Activated CD4-positive, alpha-beta T cell treated with anti-CD3 and anti-CD28 coated beads, Interleukin-2, Interleukin-6, amounts not matched to agents 100 ng/mL and 50 ng/mL, durations not matched to agents 16 hours and 8 hours (primary cell): ENCODE data around the gene NNT.
"Not testable (repeated sequence)": the region's sequence is repeated elsewhere in the genome, so short reads cannot be mapped to it uniquely, and the experiment has no call there.

ENCODE experiments used
- DNase-seq: peaks from one replicate; pipeline ENCODE4 v3.0.0-alpha.2; 2020

NNT gene

DNA sequence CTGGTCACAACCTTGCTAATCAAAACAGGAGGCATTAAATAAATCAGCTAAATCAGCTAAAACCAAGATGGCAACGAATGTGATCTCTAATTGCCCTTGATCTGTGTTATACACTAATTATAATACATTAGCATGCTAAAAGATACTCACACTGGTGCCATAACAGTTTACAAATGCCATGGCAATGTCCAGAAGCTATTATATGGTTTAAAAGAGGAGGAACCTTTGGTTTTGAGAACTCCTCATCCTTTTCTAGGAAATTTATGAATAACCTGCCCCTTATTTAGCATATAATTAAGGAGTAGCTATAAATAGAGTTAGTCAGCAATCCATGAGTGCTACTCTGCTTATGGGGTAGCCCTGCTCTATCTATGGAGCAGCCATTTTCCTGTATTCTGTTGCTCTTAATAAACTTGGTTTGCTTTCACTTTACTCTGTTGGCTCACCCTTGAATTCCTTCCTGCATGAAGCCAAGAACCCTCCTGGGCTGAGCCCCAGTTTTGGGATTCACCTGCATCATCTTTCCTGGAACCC, 18.7 kb upstream of the NNT start:
- DNase-seq = no peak

DNA sequence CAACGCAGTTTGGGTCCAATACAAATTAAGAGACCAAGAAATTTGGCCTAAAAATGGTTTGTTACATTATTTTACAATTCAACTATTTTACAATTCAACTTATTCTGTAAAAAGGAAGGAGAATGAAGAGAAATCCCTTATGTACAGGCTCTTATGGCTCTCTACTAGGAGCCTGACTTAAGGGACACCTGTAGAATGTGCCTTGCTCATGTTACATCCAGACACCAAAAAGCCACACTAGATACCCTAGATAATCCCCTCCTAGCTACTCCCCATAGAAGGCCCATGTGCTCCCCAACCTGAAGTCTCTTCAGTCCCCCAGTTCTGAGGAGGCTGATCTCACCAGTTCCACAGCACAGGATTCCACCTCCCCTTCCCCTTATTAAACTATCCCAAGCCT, 14.1 kb upstream of the NNT start:
- no peak for DNase-seq

DNA sequence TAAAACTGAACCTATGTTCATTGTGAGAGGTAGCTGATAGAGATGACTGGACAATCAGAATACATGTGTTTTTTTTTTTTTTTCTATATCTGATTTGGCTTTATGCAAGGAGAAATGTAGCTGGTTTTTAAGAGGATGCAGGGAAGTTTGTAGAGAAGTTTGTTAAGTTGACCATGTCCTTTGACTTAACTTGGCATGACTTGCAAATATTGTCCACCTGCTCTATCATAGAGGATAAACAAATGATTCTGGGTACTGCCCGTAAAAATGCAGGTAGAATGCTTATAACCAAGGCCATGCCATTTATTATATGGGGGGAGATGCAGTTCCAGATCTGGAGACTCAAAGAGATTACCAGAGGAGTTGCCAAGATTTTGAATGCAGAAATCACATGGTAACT, 13.7 kb upstream of the NNT start:
- no peak for DNase-seq

DNA sequence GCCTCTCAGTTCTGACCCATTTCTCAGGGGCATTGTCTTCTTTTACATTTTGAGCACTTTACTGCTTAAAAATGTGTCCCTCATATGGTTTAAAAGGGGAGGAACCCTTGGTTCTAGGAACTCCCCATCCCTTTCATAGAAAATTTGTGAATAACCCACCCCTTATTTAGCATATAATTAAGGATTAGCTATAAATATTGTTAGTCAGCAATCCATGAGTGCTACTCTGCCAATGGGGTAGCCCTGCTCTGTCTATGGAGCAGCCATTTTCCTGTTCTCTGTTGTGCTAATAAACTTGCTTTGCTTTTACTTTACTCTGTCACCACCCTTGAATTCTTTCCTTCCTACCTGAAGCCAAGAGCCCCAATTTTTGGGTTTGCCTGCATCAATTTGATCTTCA, 12.3 kb upstream of the NNT start:
- no peak for DNase-seq

- DNase-seq = no peak
Observed at GRCh38 chr5:43592363-43592762, 10.6 kb upstream of the NNT start.

DNA sequence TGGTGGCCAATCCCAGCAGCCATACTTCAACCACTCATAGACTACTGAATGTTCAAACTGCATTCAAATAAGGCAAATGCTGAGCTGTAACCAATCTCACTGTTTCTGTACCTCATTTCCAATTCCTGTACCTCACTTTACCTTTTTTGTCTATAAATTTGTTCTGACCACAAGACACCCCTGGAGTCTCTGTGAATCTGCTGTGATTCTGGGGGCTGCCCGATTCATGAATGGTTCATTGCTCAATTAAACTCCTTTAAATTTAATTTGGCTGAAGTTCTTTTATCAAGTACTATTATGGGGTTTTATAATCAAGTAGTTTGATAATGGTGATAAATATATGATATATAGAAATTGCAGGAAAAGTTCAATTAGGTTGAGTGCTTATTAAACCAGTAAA, 4.1 kb upstream of the NNT start:
- not testable (repeated sequence) for DNase-seq

DNA sequence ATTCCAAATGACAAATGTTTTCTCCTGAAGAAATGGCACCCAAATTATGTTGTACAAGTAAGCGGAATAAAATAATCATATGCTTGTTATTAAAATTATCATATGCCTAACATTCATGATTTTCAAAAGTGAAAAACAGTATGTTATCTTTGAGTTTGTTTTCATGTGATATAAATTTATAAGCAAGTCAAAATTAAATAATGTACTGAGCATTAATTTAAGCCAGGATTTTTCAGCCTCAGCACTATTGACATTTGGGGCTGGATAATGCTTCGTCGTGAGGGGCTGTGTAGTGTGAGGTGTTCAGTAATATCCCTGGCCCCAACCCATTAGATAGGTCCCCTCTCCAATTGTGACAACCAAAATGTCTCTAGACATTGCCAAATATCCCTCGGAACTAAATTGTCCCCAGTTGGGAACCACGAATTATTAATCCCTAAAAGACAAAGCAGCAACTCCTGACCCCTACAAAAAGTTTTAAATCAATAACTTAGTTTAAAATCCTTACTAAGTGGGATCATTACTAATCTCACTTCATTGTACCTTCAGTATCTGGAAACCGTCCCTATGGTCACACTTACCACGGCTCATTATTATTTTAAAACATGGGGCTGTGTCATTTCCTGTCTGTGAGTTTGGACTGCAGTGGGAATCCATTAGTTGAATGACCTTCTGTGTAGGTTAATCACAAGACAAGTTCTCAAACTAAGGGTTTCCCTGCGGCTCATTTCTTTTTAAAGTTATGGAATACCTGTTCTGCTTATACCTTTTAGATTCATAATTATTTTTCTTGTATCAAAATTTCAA, 1.3 kb upstream of the NNT start:
- peak; percentile 18 for DNase-seq

- peak; percentile 89 for DNase-seq
Observed at GRCh38 chr5:43603344-43604217, 601 bp downstream of the NNT start.

DNA sequence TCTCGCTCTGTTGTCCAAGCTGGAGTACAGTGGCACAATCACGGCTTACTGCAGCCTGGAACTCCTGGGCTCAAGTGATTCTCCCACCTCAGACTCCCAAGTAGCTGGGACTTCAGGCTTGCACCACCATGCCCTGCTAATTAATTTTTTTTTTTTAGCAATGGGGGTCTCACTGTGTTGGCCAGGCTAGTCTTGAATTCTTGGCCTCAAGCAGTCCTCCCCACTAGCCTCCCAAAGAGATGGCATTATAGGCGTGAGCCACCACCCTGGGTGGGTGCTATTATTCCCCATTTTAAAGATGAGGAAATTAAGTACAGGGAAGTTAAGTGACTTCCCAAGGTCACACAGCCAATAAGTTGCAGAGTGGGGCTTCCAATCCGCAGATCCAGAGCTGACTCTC, 1.7 kb downstream of the NNT start:
- no peak for DNase-seq

GRCh38 chr5:43606351-43606750, 3.4 kb downstream of the NNT start:
- no peak for DNase-seq

GRCh38 chr5:43608406-43608805, 5.4 kb downstream of the NNT start:
- DNase-seq = no peak

DNA sequence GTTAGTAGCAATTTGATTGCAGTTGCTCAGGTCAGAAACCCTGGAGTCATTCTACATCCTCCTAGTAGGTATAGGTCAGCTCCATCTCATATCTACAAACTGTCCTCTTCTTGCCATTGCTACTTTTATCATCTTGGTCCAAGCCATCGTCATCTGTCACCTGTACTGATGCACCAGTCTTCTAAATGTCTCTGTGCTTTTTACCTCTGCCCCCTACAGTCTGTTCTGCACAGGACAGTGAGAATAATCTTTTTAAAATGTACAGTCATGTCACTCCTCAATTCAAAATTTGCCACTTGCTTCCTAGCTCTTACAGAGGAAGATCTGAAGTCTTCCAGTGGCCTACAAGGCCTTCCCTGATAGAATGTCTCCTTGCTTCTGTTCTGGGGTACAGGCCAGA, 6.8 kb downstream of the NNT start:
- DNase-seq = peak; percentile 19

DNA sequence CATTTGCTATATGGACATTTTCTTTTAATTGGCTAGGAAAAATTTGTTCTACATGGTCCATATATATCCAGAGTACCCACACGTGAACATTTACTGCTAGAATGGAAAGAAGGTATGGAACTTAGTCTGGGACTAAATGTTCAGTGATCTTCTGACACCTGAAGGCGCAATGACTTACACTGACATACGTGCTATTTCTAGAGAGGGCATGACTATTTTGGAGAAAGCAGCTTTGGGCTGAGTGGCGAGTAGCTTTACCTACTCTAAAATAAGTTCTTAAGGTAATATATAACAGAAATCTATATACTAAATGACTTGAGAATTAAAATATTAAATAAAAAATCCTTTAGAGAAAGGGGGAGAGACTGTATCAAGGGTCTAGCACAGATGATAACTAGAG, 10.4 kb downstream of the NNT start:
- DNase-seq = no peak

DNA sequence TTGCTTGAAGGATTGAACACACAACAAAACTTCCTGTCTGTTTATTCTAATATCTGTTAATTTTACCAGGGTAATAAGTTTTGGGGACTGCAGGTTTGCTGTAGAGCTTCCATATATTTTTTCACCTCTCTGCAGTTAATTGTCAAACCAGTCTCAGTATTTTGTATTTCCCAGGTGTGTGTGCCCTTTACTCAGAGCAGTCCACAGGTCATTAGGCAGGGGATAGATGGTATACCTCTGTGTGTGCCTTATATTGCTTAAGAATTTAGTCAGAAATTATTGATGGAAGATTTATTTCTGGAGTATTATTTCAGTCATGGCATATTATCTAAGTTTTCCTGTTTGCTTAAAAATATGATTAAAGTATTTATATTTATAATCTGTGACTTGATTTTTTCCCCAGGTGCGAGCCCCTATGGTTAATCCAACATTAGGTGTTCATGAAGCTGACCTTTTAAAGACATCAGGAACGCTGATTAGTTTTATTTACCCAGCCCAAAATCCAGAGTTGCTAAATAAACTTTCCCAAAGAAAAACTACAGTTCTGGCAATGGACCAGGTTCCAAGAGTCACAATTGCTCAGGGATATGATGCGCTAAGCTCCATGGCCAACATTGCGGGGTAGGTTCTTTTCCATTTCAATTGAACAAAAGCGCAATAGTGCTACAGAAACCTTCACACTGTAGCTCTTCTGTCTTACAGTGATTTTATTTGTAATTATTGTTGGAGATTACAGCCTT, 12.6 kb downstream of the NNT start:
- no peak for DNase-seq

GRCh38 chr5:43616535-43616934, 13.6 kb downstream of the NNT start:
- no peak for DNase-seq

- no peak for DNase-seq
Observed at GRCh38 chr5:43619380-43619779, 16.4 kb downstream of the NNT start.

DNA sequence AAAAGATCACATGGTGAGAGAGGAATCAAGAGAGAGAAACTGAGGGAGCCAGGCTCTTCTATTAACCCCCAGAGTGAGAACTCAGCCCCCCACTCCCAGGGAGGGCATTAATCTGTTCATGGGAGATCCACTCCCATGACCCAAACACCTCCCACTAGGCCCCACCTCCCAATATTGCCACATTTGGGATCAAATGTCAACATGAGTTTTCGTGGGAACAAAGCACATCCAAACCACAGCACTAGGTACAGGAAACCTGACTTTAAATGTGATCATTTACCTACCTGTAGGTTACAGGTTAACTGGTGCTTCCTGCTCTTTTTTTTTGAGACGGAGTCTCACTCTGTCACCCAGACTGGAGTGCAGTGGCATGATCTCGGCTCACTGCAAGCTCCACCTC, 16.9 kb downstream of the NNT start:
- DNase-seq = no peak

DNA sequence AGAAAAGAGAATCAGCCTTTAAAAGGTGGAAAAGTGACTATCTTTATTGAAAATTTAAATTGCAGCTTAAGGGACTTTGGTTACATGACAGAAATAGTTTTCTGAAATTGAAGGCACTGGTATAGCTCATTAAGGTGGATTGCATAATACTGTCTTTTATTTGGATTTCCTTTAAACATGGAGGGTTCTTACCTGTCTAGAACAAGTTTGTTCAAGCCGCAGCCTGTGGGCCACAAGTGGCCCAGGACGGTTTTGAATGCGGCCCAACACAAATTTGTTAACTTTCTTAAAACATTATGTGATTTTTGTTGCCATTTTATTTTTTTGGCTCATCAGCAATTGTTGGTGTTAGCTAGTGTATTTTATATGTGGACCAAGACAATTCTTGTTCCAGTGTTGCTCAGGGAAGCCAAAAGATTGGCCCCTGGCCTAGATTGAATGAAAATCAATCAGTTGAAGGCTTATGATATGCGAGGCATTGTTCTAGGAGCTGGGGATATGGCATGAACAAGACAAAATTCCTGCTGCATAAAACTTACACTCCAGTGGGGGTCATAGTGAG, 18.0 kb downstream of the NNT start:
- no peak for DNase-seq

DNA sequence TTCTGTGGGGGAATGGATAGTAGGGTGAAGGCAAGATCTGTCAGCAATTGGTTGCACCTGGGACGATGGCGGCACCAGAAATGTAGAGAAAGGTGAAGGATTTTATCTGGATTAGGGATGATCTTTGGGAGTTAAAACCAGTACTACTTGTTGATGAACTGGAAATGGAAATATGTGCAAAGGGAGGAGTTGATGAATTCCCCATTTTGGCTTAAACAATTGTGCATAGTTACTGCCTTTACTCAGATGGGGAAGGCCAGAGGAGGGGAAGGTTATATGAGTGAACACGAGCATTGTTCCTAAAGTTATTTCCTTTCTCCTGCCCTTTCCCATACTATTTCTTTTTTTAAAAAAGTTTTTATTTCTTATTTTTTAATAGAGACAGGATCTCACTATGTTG, 19.1 kb downstream of the NNT start:
- DNase-seq = no peak

DNA sequence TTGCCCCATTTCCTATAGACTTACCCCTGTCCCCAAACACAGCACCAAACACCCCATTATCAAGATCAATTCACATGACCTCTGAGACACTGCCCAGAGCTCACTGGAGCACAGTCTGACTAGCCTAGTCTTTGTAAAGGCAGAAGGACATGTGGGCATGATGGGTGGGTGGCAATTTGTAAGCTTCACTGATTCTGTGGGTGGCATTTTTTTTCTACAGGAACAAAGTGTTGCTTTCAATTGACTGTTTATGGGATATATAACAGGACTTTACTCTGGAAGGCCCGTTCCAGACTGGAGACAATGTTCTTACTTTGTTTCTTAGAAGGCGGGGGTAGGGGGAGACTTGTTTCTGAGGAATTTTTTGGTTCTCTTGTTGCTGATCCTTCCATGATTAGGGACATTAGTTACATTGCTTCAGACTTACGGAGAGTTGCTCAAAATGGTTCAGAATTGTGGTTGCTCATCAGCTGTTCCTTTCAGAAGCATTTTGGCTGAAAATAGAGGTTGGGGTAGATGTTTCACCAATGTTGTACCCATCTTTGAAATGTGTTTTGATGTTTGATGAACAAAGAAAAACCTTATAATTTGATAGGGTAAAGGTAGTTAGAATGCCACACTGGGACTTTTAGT, 20.2 kb downstream of the NNT start:
- no peak for DNase-seq

GRCh38 chr5:43627028-43627427, 24.0 kb downstream of the NNT start:
- peak; percentile 7 for DNase-seq

GRCh38 chr5:43631182-43631910, 28.4 kb downstream of the NNT start:
- DNase-seq = peak; percentile 70
